Pulmonary artery endothelial cell (primary cell): Measurements from ENCODE around the gene C5. TPM values are rescaled to one million over a fixed set of nuclear protein-coding genes. Genes with fewer than 3 reads are reported as not detected.
"Not testable (repeated sequence)": the region's sequence is repeated elsewhere in the genome, so short reads cannot be mapped to it uniquely, and the experiment has no call there.

ENCODE experiments used
- DNase-seq: peaks from one replicate; pipeline ENCODE4 v3.0.0-alpha.2; 2011; ENCODE audit warnings: low read depth, low spot score
- total RNA-seq: library from RNA; depleted of rRNA; stranded (reverse); fragments of >200 nt; gene quantifications from 2 replicates; pipeline ENCODE4 v1.2.3, GENCODE V29; 2014

Gene C5
- total RNA-seq, 1 donor from 2014 or later: 3.8 TPM

DNA sequence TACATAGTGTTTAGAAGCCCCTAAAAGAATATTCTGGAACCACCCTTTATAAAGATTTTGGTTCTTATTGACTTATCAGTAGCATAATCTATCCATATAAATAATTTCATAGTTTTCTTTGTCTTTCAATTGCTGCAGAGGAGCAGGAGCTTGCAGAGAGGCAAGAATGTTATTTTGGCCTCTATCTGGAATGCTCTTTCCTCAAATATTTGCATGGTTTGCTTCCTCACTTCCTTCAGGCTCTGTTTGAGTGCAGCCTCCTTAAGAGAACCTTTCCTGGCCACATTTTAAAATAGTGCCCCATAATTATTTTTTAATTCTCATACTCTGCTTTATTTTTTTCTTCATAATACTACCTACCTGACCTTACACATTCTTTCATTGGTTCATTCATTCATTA lies 1.5 kb downstream of the C5 start:
- no peak for DNase-seq

DNA sequence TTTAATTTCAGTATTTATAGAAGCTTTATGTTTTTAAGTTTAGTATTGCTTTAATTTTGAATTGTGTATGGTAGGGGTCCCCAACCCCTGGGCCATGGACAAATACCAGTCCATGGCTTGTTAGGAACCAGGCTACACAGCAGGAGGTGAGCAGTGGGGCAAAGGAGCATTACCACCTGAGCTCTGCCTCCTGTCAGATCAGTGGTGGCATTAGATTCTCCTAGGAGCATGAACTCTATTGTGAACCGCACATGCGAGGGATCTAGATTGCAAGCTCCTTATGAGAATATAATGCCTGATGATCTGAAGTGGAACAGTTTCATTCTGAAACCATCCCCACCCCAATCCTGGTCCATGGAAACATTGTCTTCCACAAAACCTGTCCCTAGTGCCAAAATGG lies 1.9 kb downstream of the C5 start:
- no peak for DNase-seq

DNA sequence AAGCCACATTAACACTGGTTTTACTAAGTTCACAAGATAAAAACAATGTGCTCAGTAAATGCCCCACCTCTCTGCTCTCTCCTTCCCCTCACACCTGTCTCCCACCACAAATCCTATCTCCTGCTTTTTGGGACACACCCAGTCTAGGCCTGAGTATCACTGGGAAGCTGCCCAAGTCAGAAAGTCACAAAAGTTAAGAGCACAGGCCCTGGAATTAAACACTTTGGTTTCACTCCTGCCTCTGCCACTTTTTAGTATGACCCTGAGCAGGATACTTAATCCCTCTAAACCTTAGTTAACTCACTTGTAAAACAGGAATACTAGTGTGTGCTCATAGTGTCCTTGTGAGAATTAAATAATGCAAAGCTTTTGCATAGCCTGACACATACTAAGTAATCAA lies 11.3 kb downstream of the C5 start:
- DNase-seq: no peak

DNA sequence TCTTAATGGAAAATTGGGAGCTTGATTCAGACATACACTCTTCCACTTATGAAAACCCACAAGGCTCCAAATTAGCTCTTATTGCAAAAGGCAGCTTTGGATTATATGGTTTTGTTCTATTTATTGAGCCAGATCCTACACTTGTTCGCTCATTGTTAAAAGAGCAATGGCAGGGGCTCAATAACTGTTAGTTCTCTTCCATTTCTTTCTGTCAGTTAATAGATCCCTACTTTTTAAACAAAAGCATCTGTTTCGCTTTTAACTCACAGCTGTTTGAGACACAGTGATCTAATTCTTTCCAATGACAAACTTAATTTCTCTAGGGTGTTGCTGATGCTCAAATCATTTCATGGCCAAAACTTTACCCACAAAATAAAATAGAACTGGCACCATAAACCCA lies 11.7 kb downstream of the C5 start:
- no peak for DNase-seq

DNA sequence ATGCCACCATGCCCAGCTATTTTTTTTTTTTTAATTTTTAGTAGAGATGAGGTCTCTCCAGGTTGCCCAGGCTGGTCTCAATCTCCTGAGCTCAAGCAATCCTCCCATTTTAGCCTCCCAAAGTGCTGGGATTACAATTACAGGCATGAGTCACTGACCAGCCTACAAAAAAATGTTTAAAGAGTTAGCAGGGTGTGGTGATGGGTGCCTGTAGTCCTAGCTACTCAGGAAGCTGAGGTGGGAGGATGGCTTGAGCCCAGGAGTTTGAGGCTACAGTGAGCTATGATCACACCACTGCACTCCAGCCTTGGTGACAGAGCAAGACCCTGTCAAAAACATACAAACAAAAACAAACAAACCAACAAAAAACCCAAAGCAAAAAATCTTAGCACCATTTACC lies 14.4 kb downstream of the C5 start:
- not testable (repeated sequence) for DNase-seq

DNA sequence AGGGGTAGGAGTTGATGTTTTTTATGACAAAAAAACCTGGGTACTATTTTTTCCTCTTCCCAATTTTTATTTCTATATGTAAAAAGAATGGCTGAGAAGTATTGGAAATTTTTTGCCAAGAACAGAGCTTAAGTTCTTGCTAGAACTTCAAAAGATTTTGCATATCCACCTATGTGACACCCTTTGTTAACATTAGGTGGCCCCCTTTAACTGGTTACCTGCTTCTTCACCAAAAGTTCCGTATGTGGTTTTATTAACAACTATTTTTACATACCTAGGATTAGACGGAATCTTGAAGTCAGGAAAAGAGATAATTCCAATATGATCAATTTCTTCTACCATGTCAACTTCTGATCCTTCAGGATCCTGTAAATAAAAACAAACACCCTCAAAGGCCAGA lies 15.5 kb downstream of the C5 start:
- DNase-seq: no peak

DNA sequence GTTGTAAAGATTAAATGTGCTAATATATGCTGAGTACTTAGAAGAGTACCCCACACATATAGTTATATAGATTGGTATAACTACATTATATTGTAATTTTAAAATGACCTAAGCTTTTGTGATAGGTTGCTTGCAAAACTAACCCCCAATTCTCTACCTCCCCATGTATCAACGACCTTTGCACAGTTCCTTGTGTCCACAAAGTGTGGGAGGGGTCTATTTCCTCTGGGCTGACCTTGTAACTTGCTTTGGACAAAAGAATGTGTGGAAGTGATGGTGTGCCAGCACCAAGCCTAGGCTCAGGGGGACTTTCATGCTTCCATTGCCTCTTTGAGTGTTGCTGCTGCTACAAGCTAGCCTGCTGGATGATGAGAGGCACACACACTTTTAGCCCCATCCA lies 20.6 kb downstream of the C5 start:
- DNase-seq: no peak

DNA sequence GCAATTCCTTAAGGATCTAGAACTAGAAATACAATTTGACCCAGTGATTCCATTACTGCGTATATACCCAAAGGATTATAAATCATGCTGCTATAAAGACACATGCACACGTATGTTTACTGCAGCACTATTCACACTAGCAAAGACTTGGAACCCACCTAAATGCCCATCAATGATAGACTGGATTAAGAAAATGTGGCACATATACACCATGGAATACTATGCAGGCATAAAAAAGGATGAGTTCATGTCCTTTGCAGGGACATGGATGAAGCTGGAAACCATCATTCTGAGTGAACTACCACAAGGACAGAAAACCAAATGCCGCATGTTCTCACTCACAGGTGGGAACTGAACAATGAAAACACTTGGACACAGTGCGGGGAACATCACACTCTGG lies 21.8 kb downstream of the C5 start:
- not testable (repeated sequence) for DNase-seq

DNA sequence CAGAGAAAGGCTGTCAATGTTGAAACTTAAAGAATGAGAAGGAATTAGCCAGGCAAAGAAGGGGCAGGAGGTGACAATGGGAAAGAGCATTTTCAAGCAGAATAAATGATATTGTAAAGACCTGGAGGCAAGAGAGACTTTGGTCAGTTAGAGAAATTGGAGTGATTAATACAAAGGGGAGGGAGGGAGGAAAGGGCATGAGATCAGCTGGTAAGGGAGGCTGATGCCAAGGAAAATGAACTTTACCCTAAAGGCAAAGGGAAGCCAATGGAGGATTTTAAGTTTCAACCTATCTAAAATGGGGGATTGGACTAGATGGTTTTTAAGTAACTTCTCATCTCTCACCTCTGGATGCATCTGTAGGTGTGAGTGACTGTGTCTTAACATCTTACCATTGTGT lies 23.3 kb downstream of the C5 start:
- no peak for DNase-seq

DNA sequence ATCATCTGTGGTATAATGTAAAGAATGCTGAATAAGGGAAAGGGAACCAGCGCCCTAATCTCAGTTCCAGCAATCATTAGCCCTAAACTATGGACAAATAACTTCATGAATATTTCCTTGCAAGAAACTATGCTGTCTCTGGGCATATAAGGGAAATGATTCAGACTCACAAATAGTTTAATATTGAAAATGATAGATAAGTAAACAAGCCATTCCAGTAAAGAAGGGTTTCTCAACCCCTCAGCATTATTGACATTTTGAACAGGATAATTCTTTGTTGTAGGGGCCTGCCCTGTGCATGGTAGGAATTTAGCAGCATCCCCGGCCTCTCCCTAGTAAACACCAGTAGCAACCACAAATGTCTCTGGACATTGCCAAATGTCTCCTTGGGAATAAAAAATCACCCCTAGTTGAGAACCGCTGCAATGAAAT lies 23.8 kb downstream of the C5 start:
- DNase-seq: no peak

DNA sequence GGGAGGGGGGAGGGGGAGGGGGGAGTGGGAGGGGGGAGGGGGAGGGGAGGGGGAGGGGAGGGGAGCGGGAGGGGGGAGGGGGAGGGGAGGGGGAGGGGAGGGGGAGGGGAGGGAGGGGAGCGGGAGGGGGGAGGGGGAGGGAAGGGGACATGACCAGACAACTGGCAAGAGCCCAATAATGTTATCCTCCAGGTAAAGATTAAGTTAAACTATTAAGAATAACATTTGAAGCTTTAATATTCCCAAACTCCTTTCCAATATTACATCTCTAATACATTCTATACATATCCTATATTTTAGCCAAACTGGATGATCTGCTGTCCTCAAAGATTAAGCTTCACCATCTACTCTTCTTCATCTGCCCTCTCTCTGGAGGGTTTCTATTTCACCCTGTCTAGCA lies 25.8 kb downstream of the C5 start:
- no peak for DNase-seq

DNA sequence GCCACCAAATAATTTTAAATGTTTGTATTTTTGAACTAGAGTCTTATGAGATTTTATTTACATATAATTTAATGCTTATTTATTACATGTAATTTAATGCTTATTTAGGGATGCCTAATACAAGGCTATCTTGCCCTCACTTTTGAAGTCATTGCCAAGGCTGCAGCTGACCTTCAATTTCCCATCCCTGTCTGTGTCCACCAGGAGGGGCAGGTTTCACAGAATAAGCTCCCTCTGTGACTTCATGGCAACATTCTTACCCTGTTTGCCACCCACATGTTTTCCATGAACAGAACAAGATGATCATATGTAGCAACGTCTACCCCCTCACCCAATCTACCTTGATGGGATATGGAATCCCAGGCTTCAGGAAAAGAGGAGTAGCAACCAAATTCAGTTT lies 27.0 kb downstream of the C5 start:
- no peak for DNase-seq

DNA sequence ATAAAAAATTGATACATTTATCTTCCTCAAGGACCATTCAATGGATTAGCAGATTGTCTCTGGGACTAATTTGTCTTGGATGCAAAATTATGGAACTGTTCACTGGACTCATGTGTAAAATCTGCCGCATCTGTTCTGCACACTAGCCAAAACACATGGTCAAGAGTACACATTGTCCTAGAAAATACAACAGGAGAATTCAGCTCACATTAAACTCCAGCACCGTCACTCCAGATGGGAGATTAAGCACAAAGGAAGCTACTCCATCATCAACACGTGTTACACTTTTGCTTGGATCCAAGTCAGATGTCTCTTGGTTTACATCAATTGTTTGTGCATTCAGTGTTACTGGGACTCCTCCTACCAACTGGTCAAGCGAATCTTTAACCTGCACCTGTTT lies 28.8 kb downstream of the C5 start:
- no peak for DNase-seq

DNA sequence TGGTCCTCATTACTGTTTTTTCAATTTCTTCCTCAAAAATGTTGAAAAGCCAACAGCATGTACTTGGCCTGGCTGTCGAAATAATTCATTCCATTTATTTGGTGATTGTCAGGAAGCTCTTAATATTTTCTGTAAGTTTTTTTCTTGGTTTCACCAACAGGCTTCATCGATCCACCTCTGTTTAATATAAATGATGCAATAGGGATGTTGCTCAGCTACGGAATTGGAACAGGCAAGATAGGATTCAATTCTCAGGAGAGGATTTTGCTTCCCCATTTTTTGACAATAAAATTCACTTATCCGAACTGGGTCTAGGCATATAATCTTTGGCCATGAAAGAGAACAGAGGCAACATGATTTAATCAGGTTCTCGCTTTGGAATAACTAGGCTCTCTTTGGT lies 30.8 kb downstream of the C5 start:
- DNase-seq: no peak

DNA sequence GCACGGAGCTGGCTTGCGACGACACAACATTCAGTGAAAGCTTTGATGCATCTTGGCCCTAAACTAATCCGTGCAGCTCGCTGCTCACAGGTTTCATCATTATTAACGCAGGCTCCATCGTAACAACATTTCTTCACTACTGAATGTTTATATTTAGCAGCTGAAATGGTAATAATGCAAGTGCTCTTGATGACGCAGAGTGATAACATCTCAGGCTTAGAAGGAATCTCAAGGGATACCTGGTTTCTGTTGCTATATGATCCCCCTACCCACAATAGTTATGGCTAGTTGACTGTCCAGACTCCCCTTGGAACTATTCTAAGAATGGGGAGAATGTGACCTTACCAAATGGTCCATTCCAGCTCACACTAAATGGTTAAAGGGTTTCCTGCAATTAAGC lies 36.2 kb downstream of the C5 start:
- no peak for DNase-seq

DNA sequence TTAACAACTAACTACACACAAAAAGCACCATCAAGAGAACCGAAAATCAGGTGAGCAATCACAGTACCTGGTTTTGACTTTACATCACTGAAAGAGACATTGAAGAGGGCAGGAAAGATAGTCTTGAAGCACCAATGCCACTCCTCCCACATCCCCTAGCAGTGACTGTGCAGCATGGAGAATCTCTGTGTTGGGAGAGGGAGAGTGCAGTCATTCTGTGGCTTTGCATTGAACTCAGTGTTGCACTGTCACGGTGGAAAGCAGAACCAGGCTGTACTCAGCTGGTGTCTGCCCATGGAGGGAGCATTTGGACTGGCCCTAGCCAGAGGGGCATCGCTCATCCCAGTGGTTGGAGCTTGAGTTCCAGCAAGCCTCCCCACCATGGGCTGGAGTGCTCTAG lies 40.4 kb downstream of the C5 start:
- DNase-seq: no peak

DNA sequence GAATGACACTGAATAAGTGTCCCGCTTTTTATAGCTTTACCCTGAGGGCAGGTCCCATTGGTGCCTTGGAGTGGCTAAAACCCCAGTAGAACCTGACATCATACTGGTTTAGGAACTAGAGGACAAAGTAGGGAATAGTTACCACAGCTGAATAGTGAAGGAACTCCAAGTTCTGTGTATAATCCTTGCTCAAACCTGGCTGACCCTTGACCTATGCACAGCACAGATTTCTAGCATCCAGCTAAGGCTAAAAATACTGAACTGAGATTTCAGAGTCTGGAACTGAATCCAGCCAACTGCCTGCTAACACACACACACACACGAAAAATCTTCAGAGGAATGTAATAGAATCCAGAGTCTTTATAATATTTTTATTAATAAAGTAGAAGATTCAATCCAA lies 50.8 kb downstream of the C5 start:
- no peak for DNase-seq

DNA sequence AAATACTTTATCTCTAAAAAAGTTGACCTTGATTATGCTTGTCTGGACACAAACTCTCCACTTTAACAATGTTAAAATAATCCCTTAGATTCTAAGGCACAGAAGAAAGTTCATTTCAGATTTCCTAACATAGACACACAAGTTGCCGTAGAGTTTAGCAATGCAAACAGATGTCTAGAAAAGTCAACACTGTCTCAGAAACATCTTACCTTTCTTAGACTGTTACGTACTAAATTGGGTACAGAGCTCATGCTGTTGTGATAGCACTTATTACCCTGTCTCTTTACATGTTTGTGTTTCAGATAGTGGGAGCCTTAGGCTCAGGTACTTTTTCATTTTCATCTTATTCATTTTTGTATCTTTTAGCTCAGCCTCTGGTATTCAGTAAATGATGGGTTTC lies 52.0 kb downstream of the C5 start:
- DNase-seq: no peak

DNA sequence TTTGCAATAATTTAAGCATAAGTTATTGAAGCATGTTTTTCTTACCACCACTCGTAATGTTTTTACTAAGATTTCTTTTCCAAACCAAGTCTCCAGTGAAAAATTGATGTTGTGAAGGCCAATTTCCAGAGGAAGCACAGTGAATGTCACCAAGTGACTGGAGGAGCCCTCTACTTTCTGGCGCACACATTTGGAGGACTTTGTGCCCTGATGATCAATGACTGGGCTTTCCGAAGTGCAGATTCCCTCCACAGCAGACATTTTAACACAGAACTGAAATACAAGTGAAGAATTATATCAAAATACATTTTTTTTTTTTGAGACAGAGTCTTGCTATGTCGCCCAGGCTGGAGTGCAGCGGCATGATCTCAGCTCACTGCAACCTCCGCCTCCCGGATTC lies 52.6 kb downstream of the C5 start:
- no peak for DNase-seq

DNA sequence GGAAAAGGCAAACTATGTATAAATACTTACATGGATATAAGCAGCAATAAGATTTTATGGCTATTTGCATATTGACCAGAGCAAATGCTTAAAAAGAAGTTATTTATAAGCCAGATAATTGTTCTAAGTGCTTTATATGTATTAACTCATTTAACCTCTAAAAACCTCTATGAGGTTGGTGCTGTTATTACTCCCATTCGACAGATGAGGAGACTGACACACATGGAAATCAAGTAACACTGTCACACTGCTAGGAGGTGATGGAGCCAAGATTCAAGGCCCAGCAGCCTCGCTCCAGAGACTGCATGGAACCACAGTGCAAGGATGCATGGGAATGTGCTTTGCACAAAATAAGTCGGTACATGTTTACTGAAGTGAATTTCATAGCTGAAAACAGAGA lies 53.7 kb downstream of the C5 start:
- DNase-seq: no peak

DNA sequence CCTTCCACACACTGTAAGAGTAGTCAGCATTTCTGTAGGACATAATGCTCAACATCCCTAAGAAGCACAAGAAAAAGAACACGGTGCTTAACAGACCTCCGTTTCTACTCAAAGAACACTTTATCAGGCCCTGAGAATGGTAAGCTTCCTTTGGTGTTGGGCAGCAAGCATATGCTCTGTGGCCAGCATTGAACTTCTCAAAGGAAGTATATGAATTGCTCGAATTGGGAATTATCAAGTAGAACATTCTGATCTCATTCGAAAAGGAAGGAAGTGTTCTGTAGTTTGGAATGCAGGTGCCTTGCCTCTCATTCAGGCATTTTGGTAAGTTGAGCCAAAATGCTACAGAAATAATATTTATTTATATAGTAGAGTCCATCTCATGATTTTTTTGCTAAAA lies 61.0 kb downstream of the C5 start:
- DNase-seq: peak; percentile 22

DNA sequence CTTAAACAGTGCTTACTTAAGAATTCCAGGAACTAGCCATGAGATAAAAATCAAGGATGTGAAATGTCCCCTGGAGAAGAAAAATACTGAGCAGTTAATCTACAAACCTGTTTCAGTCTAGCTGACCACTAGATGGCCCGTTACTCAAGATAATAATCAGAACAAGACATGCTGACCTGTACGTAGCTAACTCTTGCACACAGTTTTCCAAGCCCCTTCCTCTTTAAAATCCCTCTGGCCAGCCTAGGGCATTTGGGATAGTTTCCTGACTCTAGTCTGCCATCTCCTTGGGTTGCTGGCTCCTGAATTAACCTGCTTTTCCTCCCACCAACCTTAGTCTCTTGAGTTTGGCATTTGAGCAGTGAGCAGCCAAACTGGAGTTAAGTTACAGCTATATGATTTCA lies 64.3 kb downstream of the C5 start:
- DNase-seq: peak; percentile 53

DNA sequence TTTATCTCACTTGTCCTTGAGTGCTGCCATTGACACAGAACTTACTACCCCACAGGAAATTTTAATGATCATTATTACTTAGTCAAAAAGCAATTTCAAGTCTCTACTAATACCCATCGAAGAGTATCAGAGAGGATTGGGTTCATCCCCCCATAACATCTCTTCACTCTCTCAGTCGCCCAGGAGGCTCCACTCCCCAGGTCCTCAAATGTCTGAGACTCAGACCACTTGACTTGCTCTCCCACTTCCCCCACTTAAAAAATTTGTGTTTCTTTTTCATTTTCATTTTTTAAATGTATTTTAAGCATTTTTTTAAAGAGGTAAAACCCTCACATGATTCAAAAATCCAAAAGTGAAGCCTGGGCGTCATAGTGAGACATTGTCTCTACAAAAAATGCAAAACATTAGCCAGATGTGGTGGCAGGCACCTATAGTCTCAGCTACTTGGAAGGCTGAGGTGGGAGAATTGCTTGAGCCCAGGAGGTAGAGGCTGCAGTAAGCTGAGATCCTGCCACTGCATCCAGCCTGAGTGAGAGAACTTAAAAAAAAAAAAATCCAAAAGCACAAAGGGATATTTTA lies 66.7 kb downstream of the C5 start:
- no peak for DNase-seq

DNA sequence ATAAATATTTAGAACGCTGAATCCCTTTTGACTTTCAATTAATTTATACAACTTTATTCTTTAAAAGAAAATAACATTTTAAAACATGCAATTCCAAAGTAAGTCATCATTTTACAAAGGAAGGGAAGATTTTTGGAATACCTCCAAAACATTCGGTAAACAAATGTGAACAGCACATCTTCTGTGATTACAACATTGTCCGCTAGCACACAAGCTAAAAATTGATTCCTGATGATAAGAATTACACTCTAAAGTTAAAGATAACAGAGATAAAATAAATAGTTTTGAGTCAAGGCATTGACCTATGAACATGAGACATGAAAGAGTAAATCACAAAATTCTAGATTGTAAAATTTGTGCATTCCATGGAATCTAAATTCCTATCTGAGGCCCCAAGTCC lies 67.2 kb downstream of the C5 start:
- no peak for DNase-seq
